ENCODE measurements around the gene GRAMD1A.

- TF ChIP-seq, protein P1, sequence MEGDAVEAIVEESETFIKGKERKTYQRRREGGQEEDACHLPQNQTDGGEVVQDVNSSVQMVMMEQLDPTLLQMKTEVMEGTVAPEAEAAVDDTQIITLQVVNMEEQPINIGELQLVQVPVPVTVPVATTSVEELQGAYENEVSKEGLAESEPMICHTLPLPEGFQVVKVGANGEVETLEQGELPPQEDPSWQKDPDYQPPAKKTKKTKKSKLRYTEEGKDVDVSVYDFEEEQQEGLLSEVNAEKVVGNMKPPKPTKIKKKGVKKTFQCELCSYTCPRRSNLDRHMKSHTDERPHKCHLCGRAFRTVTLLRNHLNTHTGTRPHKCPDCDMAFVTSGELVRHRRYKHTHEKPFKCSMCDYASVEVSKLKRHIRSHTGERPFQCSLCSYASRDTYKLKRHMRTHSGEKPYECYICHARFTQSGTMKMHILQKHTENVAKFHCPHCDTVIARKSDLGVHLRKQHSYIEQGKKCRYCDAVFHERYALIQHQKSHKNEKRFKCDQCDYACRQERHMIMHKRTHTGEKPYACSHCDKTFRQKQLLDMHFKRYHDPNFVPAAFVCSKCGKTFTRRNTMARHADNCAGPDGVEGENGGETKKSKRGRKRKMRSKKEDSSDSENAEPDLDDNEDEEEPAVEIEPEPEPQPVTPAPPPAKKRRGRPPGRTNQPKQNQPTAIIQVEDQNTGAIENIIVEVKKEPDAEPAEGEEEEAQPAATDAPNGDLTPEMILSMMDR (IDR thresholded peaks at IDR 0.05), result no peak
- no peak for TF ChIP-seq POLR2A (IDR thresholded peaks at IDR 0.05)
Observed at GRCh38 chr19:34998777-34999497, 1.2 kb upstream of the GRAMD1A start.

All from esophagus squamous epithelium (tissue), 4 donors.